ENCODE data around the gene NUDT15.

DNA sequence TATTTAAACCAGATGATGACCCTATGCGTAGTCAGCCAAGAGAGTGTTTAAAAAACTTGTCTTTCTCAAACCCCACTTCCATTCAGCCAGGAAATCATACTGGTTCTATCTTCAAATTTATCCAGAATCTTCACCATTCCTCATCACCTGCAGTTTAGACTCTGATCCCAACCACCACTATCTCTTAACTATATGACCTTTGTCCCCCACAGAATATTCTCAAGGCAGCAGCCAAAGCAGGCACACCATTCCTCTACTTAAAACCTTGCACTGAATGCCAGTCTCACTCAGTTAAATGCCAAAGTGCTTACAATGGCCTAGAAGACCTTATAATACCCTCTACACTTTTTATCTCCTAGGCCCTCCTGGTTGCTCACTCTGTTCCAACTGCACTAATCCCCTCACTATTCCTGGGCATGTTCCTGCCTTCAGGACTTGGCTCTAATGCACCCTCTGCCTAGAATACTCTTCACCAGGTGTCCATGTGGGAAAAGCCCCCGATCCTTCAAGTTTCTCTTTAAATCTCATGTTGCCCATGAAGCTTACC is 46.5 kb upstream of the NUDT15 start:
- no peak for TF ChIP-seq POLR2A (IDR thresholded peaks at IDR 0.05)
- TF ChIP-seq, protein P1, sequence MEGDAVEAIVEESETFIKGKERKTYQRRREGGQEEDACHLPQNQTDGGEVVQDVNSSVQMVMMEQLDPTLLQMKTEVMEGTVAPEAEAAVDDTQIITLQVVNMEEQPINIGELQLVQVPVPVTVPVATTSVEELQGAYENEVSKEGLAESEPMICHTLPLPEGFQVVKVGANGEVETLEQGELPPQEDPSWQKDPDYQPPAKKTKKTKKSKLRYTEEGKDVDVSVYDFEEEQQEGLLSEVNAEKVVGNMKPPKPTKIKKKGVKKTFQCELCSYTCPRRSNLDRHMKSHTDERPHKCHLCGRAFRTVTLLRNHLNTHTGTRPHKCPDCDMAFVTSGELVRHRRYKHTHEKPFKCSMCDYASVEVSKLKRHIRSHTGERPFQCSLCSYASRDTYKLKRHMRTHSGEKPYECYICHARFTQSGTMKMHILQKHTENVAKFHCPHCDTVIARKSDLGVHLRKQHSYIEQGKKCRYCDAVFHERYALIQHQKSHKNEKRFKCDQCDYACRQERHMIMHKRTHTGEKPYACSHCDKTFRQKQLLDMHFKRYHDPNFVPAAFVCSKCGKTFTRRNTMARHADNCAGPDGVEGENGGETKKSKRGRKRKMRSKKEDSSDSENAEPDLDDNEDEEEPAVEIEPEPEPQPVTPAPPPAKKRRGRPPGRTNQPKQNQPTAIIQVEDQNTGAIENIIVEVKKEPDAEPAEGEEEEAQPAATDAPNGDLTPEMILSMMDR (IDR thresholded peaks at IDR 0.05): no peak

Data from uterus (tissue), 2 donors.